SJCRH30 (cell line): ENCODE data around the gene ZNF320. TPM values are rescaled to one million over a fixed set of nuclear protein-coding genes. Genes with fewer than 3 reads are reported as not detected.
"Not testable (repeated sequence)": the region's sequence is repeated elsewhere in the genome, so short reads cannot be mapped to it uniquely, and the experiment has no call there.

Source experiments
- DNase-seq, 2 experiments: peaks; one replicate each; pipeline ENCODE4 v3.0.0-alpha.2; 2015 to 2020
- H3K27ac ChIP-seq: fragments of 250-450 bp; sonication (Bioruptor Pico); 2 replicates; pipeline ENCODE4 v1.5.1; 2020; ENCODE audit warnings: mild to moderate bottlenecking, moderate library complexity
- H3K27me3 ChIP-seq: fragments of 250-450 bp; sonication (Bioruptor Pico); 2 replicates; pipeline ENCODE4 v1.5.1; 2020; ENCODE audit warnings: mild to moderate bottlenecking, moderate library complexity
- H3K36me3 ChIP-seq: fragments of 250-450 bp; sonication (Bioruptor Pico); 2 replicates; pipeline ENCODE4 v1.5.1; 2020; ENCODE audit warnings: mild to moderate bottlenecking, moderate library complexity
- H3K4me1 ChIP-seq: fragments of 250-450 bp; sonication (Bioruptor Pico); 2 replicates; pipeline ENCODE4 v1.5.1; 2020; ENCODE audit warnings: mild to moderate bottlenecking, moderate library complexity
- H3K4me3 ChIP-seq: fragments of 250-450 bp; sonication (Bioruptor Pico); 2 replicates; pipeline ENCODE4 v1.5.1; 2020; ENCODE audit warnings: mild to moderate bottlenecking, moderate library complexity
- H3K9me3 ChIP-seq: fragments of 250-450 bp; sonication (Bioruptor Pico); replicated peaks from 2 replicates; pipeline ENCODE4 v1.5.1; 2020; ENCODE audit warnings: mild to moderate bottlenecking, moderate library complexity
- total RNA-seq: library from RNA; depleted of rRNA; stranded (reverse); fragments of >200 nt; shearing (Covaris generic); gene quantifications from 2 replicates; pipeline ENCODE4 v1.2.3, GENCODE V29; 2014; rRNA removed

The ZNF320 gene
- total RNA-seq, 1 experiment from 2014 or later: 15.3 TPM

GRCh38 chr19:52889931-52890330 is 7.5 kb downstream of the ZNF320 start:
- H3K36me3 ChIP-seq: peaks cover 71% of the 10 kb centered on the region

GRCh38 chr19:52889076-52889475 is 8.4 kb downstream of the ZNF320 start:
- H3K4me3 ChIP-seq: no peak overlapping the region
- H3K36me3 ChIP-seq: peaks cover 73% of the 10 kb centered on the region
- DNase-seq: no peak

More at GRCh38 chr19:52889931-52890330, 7.5 kb downstream of the ZNF320 start:
- no peak for DNase-seq
- H3K27me3 ChIP-seq: no peaks in the 10 kb centered on the region
- no peak overlapping the region for H3K4me3 ChIP-seq
- H3K27ac ChIP-seq: no peak overlapping the region
- no peaks in the 10 kb centered on the region for H3K9me3 ChIP-seq
- no peaks in the 10 kb centered on the region for H3K4me1 ChIP-seq

GRCh38 chr19:52880895-52881389 is 16.5 kb downstream of the ZNF320 start:
- H3K27ac ChIP-seq: no peak overlapping the region
- peaks cover 29% of the 10 kb centered on the region for H3K9me3 ChIP-seq
- H3K4me1 ChIP-seq: no peaks in the 10 kb centered on the region
- H3K36me3 ChIP-seq: peaks cover 79% of the 10 kb centered on the region
- H3K27me3 ChIP-seq: no peaks in the 10 kb centered on the region
- no peak for DNase-seq
- H3K4me3 ChIP-seq: no peak overlapping the region

More at GRCh38 chr19:52889076-52889475, 8.4 kb downstream of the ZNF320 start:
- no peaks in the 10 kb centered on the region for H3K4me1 ChIP-seq
- H3K27me3 ChIP-seq: no peaks in the 10 kb centered on the region
- no peak overlapping the region for H3K27ac ChIP-seq
- H3K9me3 ChIP-seq: peaks cover 3% of the 10 kb centered on the region; the same call in 1 of the 2 replicates

GRCh38 chr19:52872996-52873395 is 24.4 kb downstream of the ZNF320 start:
- not testable (repeated sequence) for H3K27ac ChIP-seq, H3K27me3 ChIP-seq, H3K4me3 ChIP-seq, DNase-seq, H3K4me1 ChIP-seq, H3K9me3 ChIP-seq, H3K36me3 ChIP-seq

GRCh38 chr19:52871466-52871865 is 26.0 kb downstream of the ZNF320 start:
- Histone ChIP-seq H3K4me1 (no peaks in the 10 kb centered on the region), H3K9me3 (no peaks in the 10 kb centered on the region), H3K36me3 (no peaks in the 10 kb centered on the region), H3K4me3 (no peak overlapping the region), H3K27ac (no peak overlapping the region), H3K27me3 (no peaks in the 10 kb centered on the region)
- DNase-seq: no peak

- DNase-seq, H3K4me3 ChIP-seq, H3K36me3 ChIP-seq, H3K27ac ChIP-seq, H3K9me3 ChIP-seq, H3K27me3 ChIP-seq, H3K4me1 ChIP-seq: not testable (repeated sequence)
Observed at GRCh38 chr19:52868031-52868430, 29.4 kb downstream of the ZNF320 start.

GRCh38 chr19:52857378-52858191 is 39.9 kb downstream of the ZNF320 start, which contains the start of gene ZNF468:
Gene ZNF468, minus strand, starts transcription at chr19:52857619. Its CDS starts 3,347 bp downstream, at chr19:52854272.
- H3K4me1 ChIP-seq, H3K9me3 ChIP-seq, H3K36me3 ChIP-seq, H3K27me3 ChIP-seq: not testable (repeated sequence)
- Histone ChIP-seq H3K4me3 (peak within 1 kb of the TSS; percentile 96), H3K27ac (peak within 1 kb of the TSS; percentile 68)
- peak; percentile 76 to 78 for DNase-seq

- H3K4me3 ChIP-seq: peak overlapping the region; percentile 96
- DNase-seq: peak in 1 of 2 experiments; percentile 11
- H3K9me3 ChIP-seq, H3K4me1 ChIP-seq, H3K27me3 ChIP-seq: not testable (repeated sequence)
- H3K36me3 ChIP-seq: peaks cover 17% of the 10 kb centered on the region
- peak overlapping the region; percentile 68 for H3K27ac ChIP-seq
Observed at GRCh38 chr19:52856540-52857377, 40.7 kb downstream of the ZNF320 start.

Other genes with a start within 250 kb of the ZNF320 start
- 9.6 and 12.3 TPM in 2 replicates for gene ZNF611, start 162.6 kb downstream of the ZNF320 start, total RNA-seq
- 2.5 and 3.3 TPM in 2 replicates for gene ZNF600, start 110.8 kb downstream of the ZNF320 start, total RNA-seq
- 23.7 and 27.9 TPM in 2 replicates for gene ZNF28, start 76.0 kb downstream of the ZNF320 start, total RNA-seq
- gene ZNF468, start 40.0 kb downstream of the ZNF320 start, total RNA-seq: 25.4 and 29.8 TPM in 2 replicates
- 6.8 TPM in 2 replicates for gene ZNF888, start 25.8 kb upstream of the ZNF320 start, total RNA-seq
- gene ZNF816, start 65.2 kb upstream of the ZNF320 start, total RNA-seq: 10.4 and 12.3 TPM in 2 replicates
- not detected in 2 replicates for gene ERVV-1, start 116.3 kb upstream of the ZNF320 start, total RNA-seq
- gene ERVV-2, start 147.1 kb upstream of the ZNF320 start, total RNA-seq: not detected in 2 replicates
- gene ZNF160, start 205.8 kb upstream of the ZNF320 start, total RNA-seq: 23.0 and 26.9 TPM in 2 replicates
- gene ZNF415, start 235.3 kb upstream of the ZNF320 start, total RNA-seq: 9.0 and 10.6 TPM in 2 replicates